Measurements from ENCODE around the gene DEPDC1B. TPM values are rescaled to one million over a fixed set of nuclear protein-coding genes. Genes with fewer than 3 reads are reported as not detected.

DEPDC1B gene
- total RNA-seq, 2 experiments from 2014 or later, result 30.2 to 34.1 TPM

DNA sequence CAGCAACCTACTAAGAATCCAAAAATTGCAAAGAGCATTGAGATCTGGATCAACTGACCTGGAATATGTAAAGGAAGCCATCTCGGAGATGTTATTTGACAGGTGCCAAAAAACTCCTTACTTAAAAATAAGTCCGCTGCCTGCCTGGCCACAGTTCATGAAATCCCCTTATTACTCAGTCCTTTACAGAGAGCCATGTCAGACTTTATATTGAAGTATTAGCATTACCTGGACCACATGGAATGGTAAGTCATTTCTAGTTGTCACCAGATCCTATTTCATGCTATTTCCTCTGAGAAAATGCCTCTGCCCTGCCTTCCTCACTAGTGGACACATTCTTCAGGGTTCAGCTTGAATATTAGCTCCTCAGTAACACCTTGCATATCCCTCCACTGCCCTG is 115.7 kb downstream of the DEPDC1B start:
- H3K36me3 Mint-ChIP-seq (ENCODE audit: low read depth), result no peaks in the 10 kb centered on the region
- no peaks in the 10 kb centered on the region for H3K4me1 Mint-ChIP-seq (ENCODE audit: low read depth)
- ChIA-PET POLR2A (no interaction called here), CTCF (no interaction called here)
- no peak overlapping the region for H3K4me3 Mint-ChIP-seq
- intact Hi-C loops (cut with micrococcal nuclease), result no loop called here
- DNase-seq (no peak), ATAC-seq (no peak)
- H3K27me3 Mint-ChIP-seq, result peaks cover 3% of the 10 kb centered on the region
- H3K9me3 Mint-ChIP-seq, result no peaks in the 10 kb centered on the region
- no peak for TF ChIP-seq CTCF (IDR thresholded peaks at IDR 0.05)
- no peak overlapping the region for H3K27ac Mint-ChIP-seq

- Mint-ChIP-seq H3K36me3 (ENCODE audit: low read depth) (no peaks in the 10 kb centered on the region), H3K4me3 (no peak overlapping the region), H3K27me3 (peaks cover 3% of the 10 kb centered on the region), H3K9me3 (no peaks in the 10 kb centered on the region), H3K4me1 (ENCODE audit: low read depth) (no peaks in the 10 kb centered on the region), H3K27ac (no peak overlapping the region)
- CTCF ChIA-PET, result interaction anchor here (1.2 kb wide), 1 partner anchor 11 kb away, joined by 3 read pairs; no protein-coding TSS in a partner anchor
- no peak for TF ChIP-seq CTCF (IDR thresholded peaks at IDR 0.05)
- ATAC-seq (no peak), DNase-seq (no peak)
- POLR2A ChIA-PET, result no interaction called here
- intact Hi-C loops (cut with micrococcal nuclease), result no loop called here
Observed at GRCh38 chr5:60583616-60584015, 116.3 kb downstream of the DEPDC1B start.

DNA sequence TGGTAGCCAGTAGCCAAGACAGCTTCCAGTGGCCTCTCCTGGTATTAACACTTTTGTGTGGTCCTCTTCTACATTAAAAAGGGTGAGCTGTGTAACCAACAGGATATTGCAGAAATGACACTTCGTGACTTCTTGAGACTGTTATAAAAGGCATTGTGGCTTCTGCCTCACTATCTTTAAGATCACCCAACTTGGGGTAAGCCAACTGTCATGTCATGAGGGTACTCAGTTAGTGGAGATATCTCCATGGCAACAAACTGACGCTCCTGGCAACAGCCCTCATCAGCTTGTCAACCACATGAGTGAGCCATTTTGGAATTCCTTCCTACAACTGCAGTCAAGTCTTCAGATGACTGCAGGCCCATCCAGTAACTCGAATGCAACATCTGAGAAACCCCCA is 121.7 kb downstream of the DEPDC1B start:
- peaks cover 1% of the 10 kb centered on the region for H3K9me3 Mint-ChIP-seq
- ATAC-seq (no peak), DNase-seq (no peak)
- ChIA-PET CTCF (no interaction called here), POLR2A (no interaction called here)
- no peaks in the 10 kb centered on the region for H3K4me1 Mint-ChIP-seq (ENCODE audit: low read depth)
- H3K4me3 Mint-ChIP-seq, result no peak overlapping the region
- TF ChIP-seq CTCF (IDR thresholded peaks at IDR 0.05), result no peak
- no peak overlapping the region for H3K27ac Mint-ChIP-seq
- no peaks in the 10 kb centered on the region for H3K27me3 Mint-ChIP-seq
- intact Hi-C loops (cut with micrococcal nuclease), result no loop called here
- peaks cover 2% of the 10 kb centered on the region for H3K36me3 Mint-ChIP-seq (ENCODE audit: low read depth)

GRCh38 chr5:60577116-60577515 is 122.8 kb downstream of the DEPDC1B start:
- H3K27ac Mint-ChIP-seq, result no peak overlapping the region
- intact Hi-C loops (cut with micrococcal nuclease), result no loop called here
- ChIA-PET CTCF (no interaction called here), POLR2A (no interaction called here)
- TF ChIP-seq CTCF (IDR thresholded peaks at IDR 0.05), result no peak
- H3K4me3 Mint-ChIP-seq, result no peak overlapping the region
- H3K9me3 Mint-ChIP-seq, result peaks cover 1% of the 10 kb centered on the region
- ATAC-seq, result no peak
- no peaks in the 10 kb centered on the region for H3K4me1 Mint-ChIP-seq (ENCODE audit: low read depth)
- DNase-seq, result no peak
- H3K36me3 Mint-ChIP-seq (ENCODE audit: low read depth), result peaks cover 2% of the 10 kb centered on the region
- no peaks in the 10 kb centered on the region for H3K27me3 Mint-ChIP-seq

DNA sequence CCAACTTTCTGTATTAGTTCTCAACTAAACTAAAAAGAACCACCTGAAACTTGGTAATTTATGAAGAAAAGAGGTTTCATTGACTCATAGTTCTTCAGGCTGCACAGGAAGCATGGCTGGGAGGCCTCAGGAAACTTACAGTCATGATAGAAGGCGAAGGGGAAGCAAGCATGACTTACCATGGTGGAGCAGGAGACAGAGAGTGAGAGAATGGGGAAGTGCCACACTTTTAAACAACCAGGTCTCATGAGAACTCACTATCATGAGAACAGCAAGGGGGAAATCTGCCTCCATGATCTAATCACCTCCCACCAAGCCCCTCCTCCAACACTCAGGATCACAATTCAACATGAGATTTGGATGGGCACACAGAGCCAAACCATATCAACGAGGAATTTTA is 123.5 kb downstream of the DEPDC1B start:
- no peak for TF ChIP-seq CTCF (IDR thresholded peaks at IDR 0.05)
- ATAC-seq (no peak), DNase-seq (no peak)
- Mint-ChIP-seq H3K36me3 (ENCODE audit: low read depth) (peaks cover 2% of the 10 kb centered on the region), H3K9me3 (peaks cover 1% of the 10 kb centered on the region), H3K4me1 (ENCODE audit: low read depth) (no peaks in the 10 kb centered on the region), H3K27me3 (no peaks in the 10 kb centered on the region), H3K27ac (no peak overlapping the region), H3K4me3 (no peak overlapping the region)
- CTCF ChIA-PET, result no interaction called here
- intact Hi-C loops (cut with micrococcal nuclease), result no loop called here
- POLR2A ChIA-PET, result no interaction called here

All from activated CD8-positive, alpha-beta T cell treated with anti-CD3 and anti-CD28 coated beads for 36 hours (primary cell).